WERI-Rb-1 (cell line): ENCODE data around the gene CHST4.

ENCODE experiments used
- DNase-seq: peaks from one replicate; pipeline ENCODE4 v3.0.0-alpha.2; 2020
- H3K27ac ChIP-seq: fragments of 250-450 bp; sonication (Bioruptor Pico); 2 replicates; pipeline ENCODE4 v1.5.1; 2020; ENCODE audit warnings: mild to moderate bottlenecking, moderate library complexity
- H3K27me3 ChIP-seq: fragments of 250-450 bp; sonication (Bioruptor Pico); 2 replicates; pipeline ENCODE4 v1.5.1; 2021; ENCODE audit warnings: mild to moderate bottlenecking, low read depth, moderate library complexity; ENCODE audit not compliant: insufficient read depth, severe bottlenecking
- H3K36me3 ChIP-seq: fragments of 250-450 bp; sonication (Bioruptor Pico); 2 replicates; pipeline ENCODE4 v1.5.1; 2020; ENCODE audit warnings: mild to moderate bottlenecking, moderate library complexity
- H3K4me3 ChIP-seq: 2 replicates; pipeline ENCODE4 v1.5.1; 2011; ENCODE audit warnings: low read depth, mild to moderate bottlenecking, control low read depth, low read length
- H3K9me3 ChIP-seq: fragments of 250-450 bp; sonication (Bioruptor Pico); 2 replicates; pipeline ENCODE4 v1.5.1; 2021; ENCODE audit warnings: mild to moderate bottlenecking, moderate library complexity; ENCODE audit not compliant: severe bottlenecking
- TF ChIP-seq, protein P1 (sequence below): IDR thresholded peaks from 2 replicates; pipeline ENCODE4 v1.5.1; 2011; ENCODE audit warnings: low read depth, mild to moderate bottlenecking, control low read depth, inconsistent platforms, low read length

Gene CHST4

GRCh38 chr16:71585318-71585703 lies 59.1 kb downstream of the CHST4 start:
- TF ChIP-seq, protein P1, sequence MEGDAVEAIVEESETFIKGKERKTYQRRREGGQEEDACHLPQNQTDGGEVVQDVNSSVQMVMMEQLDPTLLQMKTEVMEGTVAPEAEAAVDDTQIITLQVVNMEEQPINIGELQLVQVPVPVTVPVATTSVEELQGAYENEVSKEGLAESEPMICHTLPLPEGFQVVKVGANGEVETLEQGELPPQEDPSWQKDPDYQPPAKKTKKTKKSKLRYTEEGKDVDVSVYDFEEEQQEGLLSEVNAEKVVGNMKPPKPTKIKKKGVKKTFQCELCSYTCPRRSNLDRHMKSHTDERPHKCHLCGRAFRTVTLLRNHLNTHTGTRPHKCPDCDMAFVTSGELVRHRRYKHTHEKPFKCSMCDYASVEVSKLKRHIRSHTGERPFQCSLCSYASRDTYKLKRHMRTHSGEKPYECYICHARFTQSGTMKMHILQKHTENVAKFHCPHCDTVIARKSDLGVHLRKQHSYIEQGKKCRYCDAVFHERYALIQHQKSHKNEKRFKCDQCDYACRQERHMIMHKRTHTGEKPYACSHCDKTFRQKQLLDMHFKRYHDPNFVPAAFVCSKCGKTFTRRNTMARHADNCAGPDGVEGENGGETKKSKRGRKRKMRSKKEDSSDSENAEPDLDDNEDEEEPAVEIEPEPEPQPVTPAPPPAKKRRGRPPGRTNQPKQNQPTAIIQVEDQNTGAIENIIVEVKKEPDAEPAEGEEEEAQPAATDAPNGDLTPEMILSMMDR: no peak
- Histone ChIP-seq H3K27me3 (no peaks in the 10 kb centered on the region), H3K27ac (no peak overlapping the region), H3K36me3 (no peaks in the 10 kb centered on the region), H3K4me3 (no peak overlapping the region), H3K9me3 (no peaks in the 10 kb centered on the region)
- DNase-seq: no peak
